Measurements from ENCODE around the gene TRIM2.

DNA sequence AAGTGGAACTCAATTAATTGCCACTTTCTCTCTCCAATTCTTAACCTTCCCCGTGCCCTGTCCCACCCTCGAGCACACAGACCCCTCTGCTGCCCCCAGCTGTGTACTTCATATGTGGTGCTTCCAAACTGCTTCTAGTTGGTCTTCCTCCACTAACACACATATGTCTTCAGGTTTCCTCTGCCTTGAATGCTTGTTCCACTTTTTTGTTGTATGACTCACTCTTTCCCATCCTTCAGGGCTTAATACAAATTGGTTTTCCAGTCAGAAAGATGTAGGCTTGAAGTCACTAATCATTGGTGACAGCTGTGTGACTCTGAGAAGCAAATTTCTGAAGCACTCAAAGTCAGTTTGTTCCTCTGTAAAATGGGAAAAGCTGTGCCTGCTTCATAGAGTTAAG lies 30.6 kb downstream of the TRIM2 start:
- TF ChIP-seq, protein P1, sequence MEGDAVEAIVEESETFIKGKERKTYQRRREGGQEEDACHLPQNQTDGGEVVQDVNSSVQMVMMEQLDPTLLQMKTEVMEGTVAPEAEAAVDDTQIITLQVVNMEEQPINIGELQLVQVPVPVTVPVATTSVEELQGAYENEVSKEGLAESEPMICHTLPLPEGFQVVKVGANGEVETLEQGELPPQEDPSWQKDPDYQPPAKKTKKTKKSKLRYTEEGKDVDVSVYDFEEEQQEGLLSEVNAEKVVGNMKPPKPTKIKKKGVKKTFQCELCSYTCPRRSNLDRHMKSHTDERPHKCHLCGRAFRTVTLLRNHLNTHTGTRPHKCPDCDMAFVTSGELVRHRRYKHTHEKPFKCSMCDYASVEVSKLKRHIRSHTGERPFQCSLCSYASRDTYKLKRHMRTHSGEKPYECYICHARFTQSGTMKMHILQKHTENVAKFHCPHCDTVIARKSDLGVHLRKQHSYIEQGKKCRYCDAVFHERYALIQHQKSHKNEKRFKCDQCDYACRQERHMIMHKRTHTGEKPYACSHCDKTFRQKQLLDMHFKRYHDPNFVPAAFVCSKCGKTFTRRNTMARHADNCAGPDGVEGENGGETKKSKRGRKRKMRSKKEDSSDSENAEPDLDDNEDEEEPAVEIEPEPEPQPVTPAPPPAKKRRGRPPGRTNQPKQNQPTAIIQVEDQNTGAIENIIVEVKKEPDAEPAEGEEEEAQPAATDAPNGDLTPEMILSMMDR (IDR thresholded peaks at IDR 0.05): no peak
- TF ChIP-seq POLR2A (IDR thresholded peaks at IDR 0.05): no peak

Measured in thyroid gland (tissue), 4 donors.